Body of pancreas (tissue), 4 donors: Measurements from ENCODE around the gene CIROP. TPM values are rescaled to one million over a fixed set of nuclear protein-coding genes. Genes with fewer than 3 reads are reported as not detected.

ENCODE experiments used
- ATAC-seq: fragments of 150-250 bp; one replicate; pipeline ENCODE4 v1.9.1; 2016
- DNase-seq, 4 donors: peaks; one replicate each; pipeline ENCODE4 v3.0.0-alpha.2; 2019
- H3K27ac ChIP-seq, 4 donors: fragments of 200-600 bp; sonication (generic); 1 replicate in 3 of 4; 2 replicates in 1 of 4; pipeline versions ENCODE4 v1.5.1 to v1.6.1; 2016 to 2019; ENCODE audit warnings: mild to moderate bottlenecking in 1 of 4, mixed read lengths in 1 of 4, moderate library complexity in 1 of 4
- H3K27me3 ChIP-seq, 2 donors: fragments of 200-600 bp; sonication (generic); one replicate each; pipeline ENCODE4 v1.6.0; 2016; ENCODE audit warnings: mild to moderate bottlenecking in 1 of 2
- H3K36me3 ChIP-seq, 2 donors: fragments of 200-600 bp; sonication (generic); replicated peaks in 1 of 2; 2 replicates each; pipeline ENCODE4 v1.5.1; 2016; ENCODE audit warnings: low read depth in 2 of 2; ENCODE audit not compliant: insufficient read depth in 1 of 2
- H3K4me1 ChIP-seq: fragments of 200-600 bp; sonication (generic); one replicate; pipeline ENCODE4 v1.6.0; 2016
- H3K4me3 ChIP-seq, 2 donors: fragments of 200-600 bp; sonication (generic); 1 replicate in 1 of 2; 2 replicates in 1 of 2; pipeline ENCODE4 v1.5.1; 2016 to 2019
- H3K9me3 ChIP-seq, 3 donors: fragments of 200-600 bp; sonication (generic); 1 replicate in 2 of 3; 2 replicates in 1 of 3; pipeline ENCODE4 v1.5.1; 2016
- CTCF ChIP-seq, 7 experiments: fragments of 450-650 bp in 4 of 7; fragments of 200-600 bp in 3 of 7; sonication (generic) in 3 of 7; IDR thresholded peaks; one replicate each; pipeline ENCODE4 v1.5.1; 2016 to 2019; ENCODE audit warnings: antibody characterized with exemption in 7 of 7
- POLR2A ChIP-seq, 3 donors: fragments of 450-650 bp; IDR thresholded peaks; one replicate each; pipeline ENCODE4 v1.6.1; 2016; ENCODE audit warnings: antibody characterized with exemption in 3 of 3, mild to moderate bottlenecking in 2 of 3
- WGBS, 2 donors: methylation state at CpG; one replicate each; pipeline ENCODE4 v1.1.5; 2017; 5-methylcytosine and 5-hydroxymethylcytosine counted together
- intact Hi-C: fragments of 100-400 bp; cut with DNase I; formaldehyde crosslinking; loops from one replicate; pipeline ENCODE4 v1.15.1; 2023
- total RNA-seq, 2 donors: library from RNA; depleted of rRNA; stranded (reverse); fragments of >200 nt; gene quantifications; one replicate each; pipeline ENCODE4 v1.1.0, GENCODE V29; 2016

The CIROP gene
- total RNA-seq, 2 donors from 2014 or later = not detected

- H3K4me1 ChIP-seq = peaks cover 31% of the 10 kb centered on the region
- WGBS, 2 donors = 66 to 72% methylated on average over 2 of the region's 2 CpGs
- H3K4me3 ChIP-seq = no peak overlapping the region
- intact Hi-C loops = no loop called here
- H3K36me3 ChIP-seq = peaks cover 0 to 17% of the 10 kb centered on the region in 2 donors
- DNase-seq = no peak
- H3K27ac ChIP-seq = no peak overlapping the region
- TF ChIP-seq CTCF (IDR thresholded peaks at IDR 0.05) = no peak
- no peak for TF ChIP-seq POLR2A (IDR thresholded peaks at IDR 0.05)
- no peaks in the 10 kb centered on the region for H3K27me3 ChIP-seq
- no peaks in the 10 kb centered on the region for H3K9me3 ChIP-seq
- no peak for ATAC-seq
These were observed 11.7 kb downstream of the CIROP start for GRCh38 chr14:23093104-23093503.

- 82% methylated on average over 12 of the region's 12 CpGs for WGBS, 2 donors
- intact Hi-C loops = no loop called here
- TF ChIP-seq CTCF (IDR thresholded peaks at IDR 0.05) (no peak), POLR2A (IDR thresholded peaks at IDR 0.05) (no peak)
- DNase-seq (no peak), ATAC-seq (no peak)
- no peak overlapping the region for H3K4me3 ChIP-seq
- no peaks in the 10 kb centered on the region for H3K9me3 ChIP-seq
- no peaks in the 10 kb centered on the region for H3K27me3 ChIP-seq
- H3K27ac ChIP-seq = no peak overlapping the region
- H3K36me3 ChIP-seq = peaks cover 0 to 21% of the 10 kb centered on the region in 2 donors
- H3K4me1 ChIP-seq = peaks cover 22% of the 10 kb centered on the region
These were observed 13.2 kb downstream of the CIROP start for GRCh38 chr14:23091294-23092225.

GRCh38 chr14:23090254-23090636 is 14.5 kb downstream of the CIROP start:
- peaks cover 0 to 28% of the 10 kb centered on the region in 2 donors for H3K36me3 ChIP-seq
- no peak overlapping the region for H3K27ac ChIP-seq
- intact Hi-C loops = no loop called here
- WGBS, 2 donors = 79 to 88% methylated on average over 4 of the region's 4 CpGs
- peaks cover 18% of the 10 kb centered on the region for H3K4me1 ChIP-seq
- ATAC-seq (no peak), DNase-seq (no peak)
- H3K9me3 ChIP-seq = no peaks in the 10 kb centered on the region
- H3K4me3 ChIP-seq = no peak overlapping the region
- TF ChIP-seq POLR2A (IDR thresholded peaks at IDR 0.05) (no peak), CTCF (IDR thresholded peaks at IDR 0.05) (no peak)
- H3K27me3 ChIP-seq = no peaks in the 10 kb centered on the region

GRCh38 chr14:23089498-23090253 is 15.1 kb downstream of the CIROP start:
- 91 to 95% methylated on average over 10 to 12 of the region's 12 CpGs for WGBS, 2 donors
- no peaks in the 10 kb centered on the region for H3K27me3 ChIP-seq
- peaks cover 0 to 30% of the 10 kb centered on the region in 2 donors for H3K36me3 ChIP-seq
- H3K4me1 ChIP-seq = peaks cover 18% of the 10 kb centered on the region
- intact Hi-C loops = no loop called here
- DNase-seq = no peak
- no peak overlapping the region for H3K27ac ChIP-seq
- no peak for ATAC-seq
- H3K9me3 ChIP-seq = no peaks in the 10 kb centered on the region
- no peak overlapping the region for H3K4me3 ChIP-seq
- TF ChIP-seq POLR2A (IDR thresholded peaks at IDR 0.05) (no peak), CTCF (IDR thresholded peaks at IDR 0.05) (no peak)
